Neuronal stem cell (in vitro differentiated cells): ENCODE measurements around the gene OTOG.
A peak's percentile ranks its signal among the peaks of the same experiment; 100 is the strongest.

ENCODE experiments used
- DNase-seq: peaks from one replicate; pipeline ENCODE4 v3.0.0-alpha.2; 2013; ENCODE audit warnings: low spot score
- H2AFZ ChIP-seq: one replicate; pipeline ENCODE4 v1.6.1; 2013; ENCODE audit warnings: mild to moderate bottlenecking, low read length, inconsistent platforms
- H2AK5ac ChIP-seq: 2 replicates; pipeline ENCODE4 v1.6.1; 2013; ENCODE audit warnings: low read depth, mild to moderate bottlenecking, inconsistent platforms, low read length, moderate library complexity, mixed read lengths
- H2BK120ac ChIP-seq: 2 replicates; pipeline ENCODE4 v1.6.1; 2013; ENCODE audit warnings: low read depth, mild to moderate bottlenecking, inconsistent platforms, low read length, moderate library complexity, mixed read lengths
- H2BK12ac ChIP-seq: one replicate; pipeline ENCODE4 v1.6.1; 2013; ENCODE audit warnings: low read length, inconsistent platforms
- H2BK15ac ChIP-seq: 2 replicates; pipeline ENCODE4 v1.6.1; 2013; ENCODE audit warnings: mild to moderate bottlenecking, low read length, inconsistent platforms, mixed read lengths
- H2BK5ac ChIP-seq: one replicate; pipeline ENCODE4 v1.6.1; 2013; ENCODE audit warnings: inconsistent platforms, mild to moderate bottlenecking, low read length, moderate library complexity
- H3K14ac ChIP-seq: one replicate; pipeline ENCODE4 v1.6.1; 2013; ENCODE audit warnings: low read length, inconsistent platforms
- H3K18ac ChIP-seq: 2 replicates; pipeline ENCODE4 v1.6.1; 2013; ENCODE audit warnings: low read length, inconsistent platforms
- H3K23ac ChIP-seq: 2 replicates; pipeline ENCODE4 v1.6.1; 2013; ENCODE audit warnings: low read depth, mild to moderate bottlenecking, mixed read lengths, low read length, inconsistent platforms; ENCODE audit not compliant: poor library complexity
- H3K27ac ChIP-seq: replicated peaks from 3 replicates; pipeline ENCODE4 v1.5.1; 2013; ENCODE audit warnings: low read length, inconsistent platforms
- H3K27me3 ChIP-seq, 3 experiments: 2 replicates each; pipeline ENCODE4 v1.6.1; 2013; ENCODE audit warnings: low read length in 3 of 3, mild to moderate bottlenecking in 2 of 3, inconsistent platforms in 1 of 3, low read depth in 1 of 3, mixed read lengths in 1 of 3, moderate library complexity in 1 of 3; ENCODE audit not compliant: control insufficient read depth in 3 of 3, insufficient read depth in 3 of 3
- H3K36me3 ChIP-seq, 2 donors: replicated peaks in 1 of 2; 2 replicates each; pipeline ENCODE4 v1.6.1; 2013; ENCODE audit warnings: low read length in 2 of 2; ENCODE audit not compliant: control insufficient read depth in 2 of 2, insufficient read depth in 2 of 2
- H3K4ac ChIP-seq: 2 replicates; pipeline ENCODE4 v1.6.1; 2013; ENCODE audit warnings: inconsistent platforms, mild to moderate bottlenecking, low read length, moderate library complexity
- H3K4me1 ChIP-seq, 2 donors: 1 replicate in 1 of 2; 2 replicates in 1 of 2; pipeline ENCODE4 v1.6.1; 2013; ENCODE audit warnings: low read length in 2 of 2, low read depth in 1 of 2; ENCODE audit not compliant: control insufficient read depth in 2 of 2, insufficient read depth in 1 of 2
- H3K4me2 ChIP-seq: one replicate; pipeline ENCODE4 v1.6.1; 2013; ENCODE audit warnings: mild to moderate bottlenecking, low read length, inconsistent platforms; ENCODE audit not compliant: insufficient read depth, poor library complexity, severe bottlenecking
- H3K4me3 ChIP-seq, 2 donors: 2 replicates each; pipeline ENCODE4 v1.5.1; 2013; ENCODE audit warnings: low read length in 2 of 2, mild to moderate bottlenecking in 2 of 2, inconsistent platforms in 1 of 2, moderate library complexity in 1 of 2
- H3K79me1 ChIP-seq: one replicate; pipeline ENCODE4 v1.6.1; 2013; ENCODE audit warnings: low read depth, mild to moderate bottlenecking, inconsistent platforms, low read length, moderate library complexity
- H3K9ac ChIP-seq: one replicate; pipeline ENCODE4 v1.6.1; 2013; ENCODE audit warnings: mild to moderate bottlenecking, low read depth, low read length, inconsistent platforms; ENCODE audit not compliant: poor library complexity
- H3K9me3 ChIP-seq, 2 donors: replicated peaks in 1 of 2; 2 replicates each; pipeline versions ENCODE3 to v1.6.1; 2013; ENCODE audit warnings: low read length in 2 of 2, mild to moderate bottlenecking in 2 of 2, inconsistent platforms in 1 of 2, low read depth in 1 of 2, mixed read lengths in 1 of 2, moderate library complexity in 1 of 2; ENCODE audit not compliant: control insufficient read depth in 2 of 2, insufficient read depth in 1 of 2
- H4K8ac ChIP-seq: one replicate; pipeline ENCODE4 v1.6.1; 2013; ENCODE audit warnings: low read depth, mild to moderate bottlenecking, inconsistent platforms, low read length, moderate library complexity
- H4K91ac ChIP-seq: one replicate; pipeline ENCODE4 v1.6.1; 2013; ENCODE audit warnings: low read length, low read depth, mild to moderate bottlenecking, inconsistent platforms; ENCODE audit not compliant: poor library complexity
- WGBS, 2 donors: extraction: QIAGEN DNeasy Blood & Tissue Kit; methylation state at CpG; one replicate each; pipeline ENCODE4 v1.1.7; 2013; ENCODE audit warnings: missing lambda C conversion rate in 2 of 2, mixed read lengths in 1 of 2; ENCODE audit not compliant: insufficient read length in 2 of 2, insufficient replicate concordance in 1 of 2; ENCODE audit errors: extremely low coverage in 2 of 2; 5-methylcytosine and 5-hydroxymethylcytosine counted together

OTOG gene

GRCh38 chr11:17633987-17634775 is 87.1 kb downstream of the OTOG start:
- no CpG with 5 or more reads among the region's 14 CpGs for WGBS, 2 donors
- no peak overlapping the region for H3K23ac ChIP-seq

GRCh38 chr11:17634776-17635550 is 87.9 kb downstream of the OTOG start:
- Histone ChIP-seq H2BK5ac (no peak overlapping the region), H3K18ac (no peak overlapping the region), H3K9me3 (no peaks in the 10 kb centered on the region), H4K8ac (no peak overlapping the region), H2BK12ac (no peak overlapping the region), H3K27me3 (peaks cover 0 to 6% (median 0%) of the 10 kb centered on the region in 3 experiments), H3K36me3 (no peaks in the 10 kb centered on the region), H2BK15ac (no peak overlapping the region), H3K79me1 (no peaks in the 10 kb centered on the region), H3K23ac (no peak overlapping the region), H3K14ac (no peak overlapping the region), H3K4me1 (no peaks in the 10 kb centered on the region), H2AFZ (no peak overlapping the region), H3K4ac (peak overlapping the region; percentile 55), H3K9ac (peak overlapping the region; percentile 12), H2BK120ac (no peak overlapping the region), H3K4me3 (no peak overlapping the region), H3K27ac (no peak overlapping the region), H4K91ac (no peak overlapping the region), H2AK5ac (no peak overlapping the region), H3K4me2 (no peak overlapping the region)
- DNase-seq = no peak
- WGBS, 2 donors = no CpG with 5 or more reads among the region's 25 CpGs

More at GRCh38 chr11:17633987-17634775, 87.1 kb downstream of the OTOG start:
- Histone ChIP-seq H3K79me1 (no peaks in the 10 kb centered on the region), H4K91ac (no peak overlapping the region), H2BK5ac (no peak overlapping the region), H3K27ac (no peak overlapping the region), H2AFZ (no peak overlapping the region), H3K27me3 (peaks cover 0 to 9% (median 0%) of the 10 kb centered on the region in 3 experiments), H4K8ac (peak overlapping the region; percentile 52), H2BK15ac (no peak overlapping the region), H2BK12ac (no peak overlapping the region), H3K4me2 (no peak overlapping the region), H3K9me3 (no peaks in the 10 kb centered on the region), H3K14ac (no peak overlapping the region), H3K4ac (no peak overlapping the region), H3K4me3 (no peak overlapping the region), H2BK120ac (no peak overlapping the region), H3K4me1 (no peaks in the 10 kb centered on the region), H3K36me3 (no peaks in the 10 kb centered on the region), H3K18ac (no peak overlapping the region), H3K9ac (no peak overlapping the region), H2AK5ac (peak overlapping the region; percentile 49)
- DNase-seq = no peak

GRCh38 chr11:17635551-17635938 is 88.5 kb downstream of the OTOG start:
- Histone ChIP-seq H3K23ac (no peak overlapping the region), H3K9ac (no peak overlapping the region), H3K9me3 (no peaks in the 10 kb centered on the region), H3K4me1 (no peaks in the 10 kb centered on the region), H3K27me3 (peaks cover 0 to 6% (median 0%) of the 10 kb centered on the region in 3 experiments), H3K18ac (peak overlapping the region; percentile 72), H3K36me3 (no peaks in the 10 kb centered on the region), H3K27ac (no peak overlapping the region), H4K8ac (no peak overlapping the region), H2BK15ac (no peak overlapping the region), H2BK120ac (no peak overlapping the region), H3K4me3 (no peak overlapping the region), H3K4ac (no peak overlapping the region), H2AK5ac (peak overlapping the region; percentile 76), H2AFZ (no peak overlapping the region), H3K79me1 (no peaks in the 10 kb centered on the region), H3K14ac (no peak overlapping the region), H2BK5ac (no peak overlapping the region), H4K91ac (no peak overlapping the region), H3K4me2 (no peak overlapping the region), H2BK12ac (no peak overlapping the region)
- WGBS, 2 donors = no CpG with 5 or more reads among the region's 9 CpGs
- no peak for DNase-seq

- Histone ChIP-seq H3K14ac (no peak overlapping the region), H3K36me3 (no peaks in the 10 kb centered on the region), H3K4me3 (no peak overlapping the region), H3K18ac (no peak overlapping the region), H3K27me3 (peaks cover 0 to 6% (median 0%) of the 10 kb centered on the region in 3 experiments), H3K23ac (no peak overlapping the region), H4K8ac (no peak overlapping the region), H3K9ac (no peak overlapping the region), H4K91ac (no peak overlapping the region), H2BK5ac (no peak overlapping the region), H2AFZ (no peak overlapping the region), H2BK12ac (no peak overlapping the region), H3K9me3 (no peaks in the 10 kb centered on the region), H3K4ac (no peak overlapping the region), H3K79me1 (no peaks in the 10 kb centered on the region), H3K27ac (no peak overlapping the region), H2BK15ac (no peak overlapping the region), H2AK5ac (no peak overlapping the region), H3K4me1 (no peaks in the 10 kb centered on the region), H2BK120ac (no peak overlapping the region), H3K4me2 (no peak overlapping the region)
- DNase-seq = no peak
- WGBS, 2 donors = no CpG with 5 or more reads among the region's 5 CpGs
These were observed 89.7 kb downstream of the OTOG start for GRCh38 chr11:17636721-17637120.
